GM18951 (cell line): ENCODE results near the gene TRHDE.
"Not testable (repeated sequence)": the region's sequence is repeated elsewhere in the genome, so short reads cannot be mapped to it uniquely, and the experiment has no call there.

Experiments used
- POLR2A ChIP-seq: IDR thresholded peaks from 4 replicates; pipeline ENCODE4 v1.6.1; 2011; ENCODE audit warnings: mild to moderate bottlenecking; ENCODE audit not compliant: insufficient read length, insufficient read depth; ENCODE audit errors: extremely low read depth
- in situ Hi-C: fragments of 300-500 bp; cut with MboI; formaldehyde crosslinking; loops from one replicate; pipeline ENCODE4 v1.12.0; 2022; ENCODE audit warnings: low sequenced_read_pairs, mixed read lengths, inconsistent platforms; ENCODE audit not compliant: unreplicated experiment

Gene TRHDE

GRCh38 chr12:72502546-72502945 lies 230.4 kb downstream of the TRHDE start:
- TF ChIP-seq POLR2A = no peak
- in situ Hi-C loops = no loop called here

- no peak for TF ChIP-seq POLR2A
- in situ Hi-C loops = no loop called here
These were observed 233.1 kb downstream of the TRHDE start for GRCh38 chr12:72505227-72505626.

DNA sequence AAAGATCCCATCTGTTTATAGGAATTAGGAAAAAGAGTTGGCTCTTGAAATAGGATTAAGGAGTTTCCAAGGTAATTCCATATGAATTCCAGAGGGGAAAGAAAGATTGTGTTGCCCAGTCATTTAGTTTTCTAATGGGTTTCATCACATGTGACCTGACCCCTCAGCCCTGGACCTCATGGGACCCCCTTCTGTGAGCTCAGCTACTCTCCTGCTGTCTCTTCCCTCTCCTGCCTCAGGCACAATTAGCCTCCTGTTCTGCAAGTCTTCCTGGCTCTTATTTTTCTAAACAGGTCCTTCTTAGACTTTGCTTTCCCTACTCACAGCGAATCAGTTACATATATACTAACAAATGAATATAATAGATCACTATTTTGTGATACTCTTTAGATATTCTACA lies 237.7 kb downstream of the TRHDE start:
- no peak for TF ChIP-seq POLR2A
- in situ Hi-C loops = no loop called here

- TF ChIP-seq POLR2A = no peak
- in situ Hi-C loops = no loop called here
These were observed 238.6 kb downstream of the TRHDE start for GRCh38 chr12:72510772-72511171.

DNA sequence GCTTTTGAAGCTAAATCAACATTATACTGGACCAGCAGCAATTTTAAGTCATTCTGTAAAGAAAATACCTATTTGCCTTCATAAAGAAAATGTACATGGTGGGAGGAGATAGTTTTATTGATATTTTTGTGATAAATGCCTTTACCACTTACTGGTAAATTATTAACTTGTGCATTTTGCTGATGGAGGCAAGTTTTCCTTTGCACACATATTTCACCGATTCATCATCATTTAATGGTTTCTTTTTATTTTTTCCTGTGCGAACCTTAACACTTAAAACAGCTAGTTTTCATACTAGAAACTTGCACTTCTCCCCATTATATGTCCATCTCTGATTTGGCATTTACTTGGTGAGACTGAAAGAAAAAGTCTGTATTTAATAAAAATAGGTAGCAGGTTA lies 239.3 kb downstream of the TRHDE start:
- no peak for TF ChIP-seq POLR2A
- in situ Hi-C loops = no loop called here

- in situ Hi-C loops = no loop called here
- no peak for TF ChIP-seq POLR2A
These were observed 239.7 kb downstream of the TRHDE start for GRCh38 chr12:72511906-72512305.

DNA sequence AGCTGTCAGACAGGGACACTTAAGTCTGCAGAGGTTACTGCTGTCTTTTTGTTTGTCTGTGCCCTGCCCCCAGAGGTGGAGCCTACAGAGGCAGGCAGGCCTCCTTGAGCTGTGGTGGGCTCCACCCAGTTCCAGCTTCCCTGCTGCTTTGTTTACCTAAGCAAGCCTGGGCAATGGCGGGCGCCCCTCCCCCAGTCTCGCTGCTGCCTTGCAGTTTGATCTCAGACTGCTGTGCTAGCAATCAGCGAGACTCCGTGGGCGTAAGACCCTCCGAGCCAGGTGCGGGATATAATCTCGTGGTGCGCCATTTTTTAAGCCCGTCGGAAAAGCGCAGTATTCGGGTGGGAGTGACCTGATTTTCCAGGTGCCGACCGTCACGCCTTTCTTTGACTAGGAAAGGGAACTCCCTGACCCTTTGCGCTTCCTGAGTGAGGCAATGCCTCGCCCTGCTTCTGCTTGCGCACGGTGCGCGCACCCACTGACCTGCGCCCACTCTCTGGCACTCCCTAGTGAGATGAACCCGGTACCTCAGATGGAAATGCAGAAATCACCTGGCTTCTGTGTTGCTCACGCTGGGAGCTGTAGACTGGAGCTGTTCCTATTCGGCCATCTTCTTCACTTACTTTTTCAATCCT lies 248.0 kb downstream of the TRHDE start:
- in situ Hi-C loops = not testable (repeated sequence)

- in situ Hi-C loops = no loop called here
- no peak for TF ChIP-seq POLR2A
These were observed 249.2 kb downstream of the TRHDE start for GRCh38 chr12:72521326-72521725.

DNA sequence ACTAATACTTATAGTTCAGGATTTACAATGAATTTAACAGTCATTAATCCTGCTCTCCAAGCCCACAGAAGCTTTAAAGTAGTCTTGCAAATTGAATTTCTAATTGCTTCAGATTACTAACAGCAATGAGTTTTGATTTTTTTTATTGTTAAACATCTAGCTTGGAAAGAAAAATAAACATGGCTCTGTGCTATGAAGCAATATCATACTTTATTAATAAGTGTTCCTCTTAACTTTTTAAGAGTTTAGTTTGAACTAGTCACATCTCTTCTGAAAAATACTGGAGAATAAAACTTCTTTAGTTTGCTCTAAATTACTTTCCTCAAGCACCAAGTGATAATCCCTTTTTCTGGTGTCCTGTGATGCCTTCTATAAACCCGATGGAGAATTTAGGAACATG lies 250.2 kb downstream of the TRHDE start:
- no peak for TF ChIP-seq POLR2A
- in situ Hi-C loops = no loop called here

DNA sequence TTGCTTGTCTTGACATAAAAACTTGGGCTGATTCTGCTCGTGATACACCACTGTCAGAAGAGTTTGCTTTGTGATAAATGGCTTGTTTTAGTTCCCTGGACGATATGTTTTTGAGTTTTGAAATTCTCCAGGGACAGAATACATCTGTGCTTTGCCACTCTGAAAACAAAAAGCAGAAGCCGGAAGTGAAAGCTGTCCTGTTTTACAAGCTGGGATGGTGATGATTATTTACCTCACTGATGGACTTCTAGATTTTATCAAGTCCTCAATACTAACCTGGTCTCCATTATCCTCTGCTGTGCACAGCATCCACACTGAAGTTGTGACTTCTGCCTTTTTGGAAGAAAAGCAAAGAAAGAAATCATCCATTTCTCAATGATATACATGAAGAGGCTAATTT lies 251.6 kb downstream of the TRHDE start:
- no peak for TF ChIP-seq POLR2A
- in situ Hi-C loops = no loop called here

DNA sequence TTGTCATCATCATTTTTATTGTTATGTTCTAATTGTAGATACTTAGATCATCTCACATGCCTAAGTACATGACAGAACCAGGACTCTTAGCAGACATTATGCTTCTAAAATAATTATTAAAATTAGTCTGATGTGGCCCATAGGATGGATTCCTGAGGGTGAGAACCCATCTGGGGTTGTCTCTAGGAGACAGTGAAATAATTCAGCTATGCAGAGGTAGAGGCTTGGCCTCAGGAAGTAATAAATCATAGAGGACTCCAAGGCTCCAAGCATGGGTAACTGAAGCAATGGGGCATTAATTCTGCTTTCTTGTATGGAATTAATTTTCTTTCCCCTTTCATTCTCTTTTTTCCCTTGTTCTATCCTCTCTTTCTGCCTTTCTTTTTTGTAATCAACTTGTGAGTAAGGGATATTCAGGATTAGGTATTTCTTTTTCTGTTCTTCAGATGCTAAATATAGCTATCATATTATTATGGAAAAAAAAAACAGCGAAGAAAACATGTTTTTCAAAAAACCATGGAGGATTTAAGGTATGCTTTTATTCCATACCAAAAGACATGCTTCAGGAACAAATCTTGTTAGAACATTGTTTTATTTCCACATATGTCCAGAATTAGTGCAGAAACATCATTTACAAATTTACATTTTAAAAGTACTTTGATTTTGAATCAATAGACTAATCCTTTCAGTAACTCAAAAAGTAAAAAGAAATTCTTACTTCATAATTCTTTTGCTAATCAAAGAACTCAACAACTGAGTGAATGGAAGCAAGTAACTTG lies 263.2 kb downstream of the TRHDE start:
- in situ Hi-C loops = no loop called here
- TF ChIP-seq POLR2A = no peak

DNA sequence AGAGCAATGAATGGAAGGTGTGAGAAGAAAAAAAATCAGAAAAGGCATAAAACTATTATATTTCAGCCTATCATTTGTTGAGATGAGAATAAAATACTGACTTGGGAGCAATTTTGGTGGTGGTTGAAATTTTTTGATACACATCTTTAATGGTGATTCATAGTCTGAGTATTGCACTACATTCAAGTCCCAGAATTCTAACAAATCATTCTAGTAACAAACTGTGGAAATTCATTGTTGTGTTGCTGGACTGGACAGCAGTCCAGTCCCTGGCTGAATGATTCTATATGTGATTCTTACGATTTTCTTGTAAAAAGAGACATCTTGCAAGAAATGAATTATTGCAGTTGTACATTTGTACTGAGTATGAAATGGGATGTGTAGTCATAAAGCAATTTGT lies 268.6 kb downstream of the TRHDE start:
- in situ Hi-C loops = no loop called here
- TF ChIP-seq POLR2A = no peak

DNA sequence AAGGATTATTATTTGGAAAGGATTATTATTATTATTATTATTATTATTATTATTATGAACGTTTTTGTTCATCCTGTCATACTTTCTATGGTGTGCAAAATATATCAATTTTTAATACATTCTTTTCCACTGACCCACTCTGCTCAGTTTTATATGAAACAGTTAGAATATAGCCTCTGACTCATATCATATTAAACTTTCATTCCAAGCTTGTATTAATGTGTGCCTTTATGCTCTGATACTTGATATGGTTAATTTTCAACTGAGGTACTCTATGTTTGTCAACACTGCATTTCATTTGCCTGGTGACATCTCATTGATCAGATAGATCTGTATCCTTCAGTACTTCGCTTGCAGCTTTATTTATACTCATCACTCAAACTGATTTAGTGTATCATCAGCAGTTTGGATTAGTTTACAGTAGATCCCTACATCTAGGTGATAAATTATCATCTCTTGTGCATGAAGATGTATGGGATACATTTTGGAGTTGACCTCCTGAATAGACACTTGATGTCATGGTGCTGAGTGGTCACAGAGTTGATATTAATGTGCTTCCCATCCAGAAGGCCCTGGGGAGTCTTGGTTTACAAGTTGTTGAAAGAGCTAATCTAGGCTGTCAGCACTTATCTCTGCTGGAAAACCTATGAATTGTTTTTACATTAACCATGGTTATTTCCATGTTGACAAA lies 271.8 kb downstream of the TRHDE start:
- in situ Hi-C loops = no loop called here
- TF ChIP-seq POLR2A = no peak

DNA sequence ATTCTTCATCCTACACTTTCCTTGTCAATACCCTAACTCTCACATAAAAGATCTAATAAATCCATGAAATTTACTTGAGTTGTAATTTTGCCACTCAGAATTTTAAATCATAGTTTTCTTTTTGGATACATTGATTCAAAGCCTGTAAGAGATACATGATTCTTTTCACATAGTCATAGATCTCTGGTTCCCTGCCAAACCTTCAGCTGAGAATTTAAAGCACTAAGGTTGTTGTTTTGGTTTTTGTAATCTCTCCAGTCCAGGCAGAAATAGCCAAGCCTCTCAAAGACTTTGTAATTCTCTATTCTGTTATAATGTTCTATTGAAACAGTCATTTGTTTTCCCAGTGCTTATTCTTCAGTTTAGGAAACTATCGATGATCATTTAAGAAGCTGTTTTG lies 273.9 kb downstream of the TRHDE start:
- TF ChIP-seq POLR2A = no peak
- in situ Hi-C loops = no loop called here
